Karpas-422 (cell line): ENCODE results near the gene PPP2R2D. TPM values are rescaled to one million over a fixed set of nuclear protein-coding genes. Genes with fewer than 3 reads are reported as not detected.

Source experiments
- DNase-seq: peaks from one replicate; pipeline ENCODE4 v3.0.0-alpha.2; 2015
- H2AFZ ChIP-seq: fragments of 200-600 bp; sonication (generic); 2 replicates; pipeline ENCODE4 v1.6.1; 2014; ENCODE audit warnings: antibody characterized with exemption, low read length, mixed read lengths
- H3K27ac ChIP-seq: fragments of 200-600 bp; sonication (generic); 2 replicates; pipeline ENCODE4 v1.5.1; 2014; ENCODE audit warnings: mild to moderate bottlenecking, low read length, moderate library complexity
- H3K27me3 ChIP-seq: fragments of 200-600 bp; sonication (generic); 2 replicates; pipeline ENCODE4 v1.6.1; 2014; ENCODE audit warnings: low read length, mixed read lengths
- H3K36me3 ChIP-seq: fragments of 200-600 bp; sonication (generic); 2 replicates; pipeline ENCODE4 v1.6.1; 2014; ENCODE audit warnings: low read length, mixed read lengths; ENCODE audit not compliant: insufficient read depth
- H3K4me1 ChIP-seq: fragments of 200-600 bp; sonication (generic); 2 replicates; pipeline ENCODE4 v1.6.1; 2014; ENCODE audit warnings: mild to moderate bottlenecking, low read length, mixed read lengths
- H3K4me2 ChIP-seq: fragments of 200-600 bp; sonication (generic); 2 replicates; pipeline ENCODE4 v1.6.1; 2014; ENCODE audit warnings: low read length, low read depth, mild to moderate bottlenecking; ENCODE audit not compliant: poor library complexity, severe bottlenecking
- H3K4me3 ChIP-seq: fragments of 200-600 bp; sonication (generic); 2 replicates; pipeline ENCODE4 v1.5.1; 2014; ENCODE audit warnings: mild to moderate bottlenecking, antibody characterized with exemption, low read length, mixed read lengths
- H3K79me2 ChIP-seq: fragments of 200-600 bp; sonication (generic); 2 replicates; pipeline ENCODE4 v1.6.1; 2014; ENCODE audit warnings: mild to moderate bottlenecking, low read length, mixed read lengths
- H3K9ac ChIP-seq: fragments of 200-600 bp; sonication (generic); 2 replicates; pipeline ENCODE4 v1.6.0; 2014; ENCODE audit warnings: low read length
- H3K9me2 ChIP-seq: fragments of 200-600 bp; sonication (generic), shearing (Covaris generic); replicated peaks from 2 replicates; pipeline ENCODE4 v1.6.0; 2014; ENCODE audit warnings: mild to moderate bottlenecking, low read length, moderate library complexity; ENCODE audit not compliant: insufficient read depth
- H3K9me3 ChIP-seq: fragments of 300-700, 200-600 bp; sonication (generic); 2 replicates; pipeline ENCODE4 v1.6.1; 2014; ENCODE audit warnings: low read length, mixed read lengths
- H4K20me1 ChIP-seq: fragments of 200-600 bp; sonication (generic); 2 replicates; pipeline ENCODE4 v1.6.1; 2014; ENCODE audit warnings: mild to moderate bottlenecking, antibody characterized with exemption, low read length, low read depth; ENCODE audit not compliant: insufficient read depth
- total RNA-seq: library from RNA; depleted of rRNA; stranded (reverse); fragments of >200 nt; shearing (Covaris generic); gene quantifications from 2 replicates; pipeline ENCODE4 v1.2.3, GENCODE V29; 2014; ENCODE audit warnings: low replicate concordance

The PPP2R2D gene
- total RNA-seq, 1 experiment from 2014 or later = 32.9 TPM

DNA sequence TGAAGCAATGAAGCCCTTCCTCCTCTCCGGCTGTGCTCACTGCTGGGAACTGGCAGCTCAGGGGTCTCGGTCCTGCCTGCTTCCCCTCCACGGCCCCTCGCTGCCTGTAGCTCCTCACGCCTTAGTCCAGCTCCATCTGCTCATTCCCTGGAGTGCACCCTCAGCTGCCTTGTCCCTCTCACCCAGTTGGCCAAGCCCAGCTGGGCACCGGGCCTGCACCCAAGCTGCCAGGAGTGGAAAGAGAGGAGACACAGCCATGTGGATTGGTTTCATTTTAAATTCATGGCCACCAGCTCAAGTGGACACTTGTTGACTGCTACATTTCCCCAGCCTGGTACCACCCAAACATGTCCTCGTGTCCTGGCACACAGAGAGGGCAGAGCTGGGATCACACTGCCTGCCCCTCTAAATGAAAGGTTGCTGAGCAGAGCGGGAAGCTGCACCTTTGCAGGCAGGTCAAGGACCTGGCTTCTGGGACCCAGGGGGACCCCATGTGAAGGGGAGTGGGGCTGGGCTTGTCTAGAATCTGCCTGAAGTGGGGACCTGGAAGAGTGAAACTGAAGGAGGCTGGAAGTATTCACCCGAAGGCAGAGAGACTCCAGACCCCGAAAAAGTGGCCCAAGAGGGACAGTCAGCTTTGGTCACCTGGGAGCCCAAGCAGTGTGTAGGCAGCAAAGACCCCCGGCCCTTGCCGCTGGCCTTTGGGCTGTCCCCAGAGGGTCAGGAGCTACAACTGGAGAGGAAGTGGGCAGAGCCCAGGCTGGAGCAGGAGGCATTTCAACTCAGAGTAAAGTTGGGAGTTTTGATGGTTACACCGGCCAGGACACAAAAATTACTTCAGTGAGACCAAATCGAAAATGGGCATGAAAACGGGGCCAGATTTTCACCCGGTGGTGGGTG, 95.9 kb downstream of the PPP2R2D start:
- Histone ChIP-seq H3K27me3 (no peaks in the 10 kb centered on the region), H3K9me3 (no peaks in the 10 kb centered on the region), H3K9ac (no peak overlapping the region), H3K4me3 (no peak overlapping the region), H3K27ac (no peak overlapping the region), H2AFZ (no peak overlapping the region), H3K79me2 (no peaks in the 10 kb centered on the region), H3K4me1 (peaks cover 17% of the 10 kb centered on the region), H3K36me3 (no peaks in the 10 kb centered on the region), H3K4me2 (peak overlapping the region; percentile 35), H4K20me1 (no peaks in the 10 kb centered on the region), H3K9me2 (no peaks in the 10 kb centered on the region)
- no peak for DNase-seq

DNA sequence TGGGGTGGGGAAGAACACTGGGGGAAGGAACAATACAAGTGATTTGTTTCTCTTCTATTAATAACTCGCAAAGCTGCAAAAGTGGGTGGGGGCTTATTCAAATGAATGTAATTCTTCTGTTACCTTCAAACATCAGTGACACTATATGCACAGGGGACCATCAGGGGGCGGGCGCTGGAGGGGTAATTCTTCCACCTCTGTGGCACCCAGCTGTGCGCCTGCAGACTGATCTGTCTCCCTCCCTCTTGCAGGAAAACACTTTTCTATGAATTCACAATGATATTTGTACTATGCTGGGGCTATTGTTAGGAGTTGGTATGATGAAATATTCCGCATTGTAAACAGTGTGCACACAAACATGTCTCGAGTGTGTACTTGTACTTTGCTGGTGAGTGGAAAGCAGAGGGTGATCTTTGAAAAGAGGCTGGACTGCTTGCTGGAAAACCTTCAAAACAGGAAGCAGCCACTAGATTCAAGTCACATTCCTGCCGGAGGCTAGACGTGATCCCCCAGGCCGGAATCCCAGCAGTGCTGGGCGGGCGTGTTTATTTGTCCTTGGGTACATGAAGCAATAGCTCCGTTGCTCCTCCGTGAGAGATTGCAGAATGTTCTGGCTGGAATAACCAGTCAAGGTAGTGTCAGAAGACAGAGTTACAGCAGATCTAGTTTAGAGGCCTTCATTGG, 96.7 kb downstream of the PPP2R2D start:
- Histone ChIP-seq H3K9ac (no peak overlapping the region), H3K27me3 (no peaks in the 10 kb centered on the region), H3K79me2 (no peaks in the 10 kb centered on the region), H2AFZ (no peak overlapping the region), H3K9me3 (no peaks in the 10 kb centered on the region), H4K20me1 (no peaks in the 10 kb centered on the region), H3K9me2 (no peaks in the 10 kb centered on the region), H3K4me2 (peak overlapping the region; percentile 35), H3K4me3 (no peak overlapping the region), H3K36me3 (no peaks in the 10 kb centered on the region), H3K27ac (no peak overlapping the region), H3K4me1 (peaks cover 19% of the 10 kb centered on the region)
- no peak for DNase-seq

DNA sequence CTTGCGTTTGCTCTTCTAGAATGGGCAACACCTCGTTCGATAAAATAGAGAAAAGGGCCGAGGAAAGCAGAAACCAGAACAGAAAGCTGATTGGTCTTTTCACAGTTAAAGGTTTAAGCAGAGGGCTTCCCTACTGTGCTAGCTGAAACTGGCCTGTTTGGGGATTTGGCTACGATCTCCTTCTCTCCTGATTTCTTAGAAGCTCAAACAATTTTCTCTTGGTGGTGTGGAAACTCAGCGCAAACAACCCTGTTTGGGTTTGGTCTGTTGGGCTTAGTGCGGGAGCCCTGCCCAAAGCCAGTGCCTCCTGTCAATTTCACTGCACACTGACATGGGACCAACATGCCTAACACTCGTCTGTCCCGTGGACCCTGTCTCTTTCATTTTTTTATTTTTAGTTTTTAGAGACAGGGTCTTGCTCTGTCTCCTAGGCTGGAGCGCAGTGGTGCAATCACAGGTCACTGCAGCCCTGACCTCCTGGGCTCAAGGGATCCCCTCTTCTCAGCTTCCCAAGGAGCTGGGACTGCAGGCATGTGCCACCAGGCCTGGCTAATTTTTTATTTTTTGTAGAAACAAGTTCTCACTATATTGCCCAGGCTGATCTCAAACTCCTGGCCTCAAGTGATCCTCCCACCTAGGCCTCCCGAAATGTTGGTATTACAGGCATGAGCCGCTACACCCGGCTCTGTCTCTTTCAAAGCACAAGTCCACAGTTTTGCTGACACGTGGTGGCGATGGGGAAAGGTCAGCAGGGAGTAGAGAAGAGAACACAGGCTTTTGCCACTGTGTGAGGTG, 97.4 kb downstream of the PPP2R2D start:
- H3K9me2 ChIP-seq = no peaks in the 10 kb centered on the region
- H3K4me1 ChIP-seq = peaks cover 19% of the 10 kb centered on the region
- no peaks in the 10 kb centered on the region for H3K9me3 ChIP-seq
- no peaks in the 10 kb centered on the region for H4K20me1 ChIP-seq
- no peak overlapping the region for H3K9ac ChIP-seq
- no peak for DNase-seq
- no peaks in the 10 kb centered on the region for H3K36me3 ChIP-seq
- H3K79me2 ChIP-seq = no peaks in the 10 kb centered on the region
- H3K27me3 ChIP-seq = no peaks in the 10 kb centered on the region
- H3K4me2 ChIP-seq = no peak overlapping the region
- H3K4me3 ChIP-seq = no peak overlapping the region
- no peak overlapping the region for H3K27ac ChIP-seq
- no peak overlapping the region for H2AFZ ChIP-seq

DNA sequence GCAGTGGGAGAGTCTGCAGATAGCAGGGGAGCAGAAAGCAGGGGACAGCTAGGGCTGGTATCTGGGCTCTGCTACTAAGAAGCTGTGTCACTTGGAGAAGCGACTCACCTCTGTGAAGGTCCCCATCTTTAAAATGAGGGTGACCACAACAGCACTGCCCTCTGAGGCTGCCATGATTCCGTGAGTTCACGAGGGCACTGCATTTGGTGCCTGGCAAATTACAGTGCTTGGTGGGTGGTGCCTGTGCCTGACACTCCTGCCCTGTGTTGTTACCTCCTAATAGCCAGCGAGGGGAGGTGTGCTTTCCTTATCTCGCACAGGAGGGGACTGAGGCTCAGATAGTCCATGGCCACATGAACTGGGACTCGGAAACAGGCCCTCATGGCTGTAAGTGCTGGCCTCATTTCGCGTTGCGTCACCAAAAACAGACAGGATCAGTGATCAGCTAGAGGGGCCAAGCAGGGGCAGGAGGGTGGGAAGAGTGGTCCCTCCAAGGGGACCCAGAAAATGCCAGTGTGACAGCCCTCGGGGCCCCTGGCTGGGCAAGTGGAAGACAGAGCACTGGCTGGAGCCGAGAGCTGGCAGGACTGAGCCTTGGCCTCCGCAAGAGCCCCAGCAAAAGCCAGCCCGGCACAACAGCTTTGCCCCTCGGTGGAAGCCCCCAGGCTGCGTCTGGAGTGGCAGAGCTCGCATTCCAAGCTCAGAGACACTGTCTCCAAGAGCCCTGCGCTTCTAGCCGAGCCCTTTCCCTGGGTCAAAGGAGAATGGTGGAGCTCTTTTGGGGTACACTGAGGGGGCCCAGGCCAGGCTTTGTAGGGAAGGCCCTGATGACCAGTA, 98.3 kb downstream of the PPP2R2D start:
- Histone ChIP-seq H3K9ac (no peak overlapping the region), H3K4me3 (no peak overlapping the region), H3K27me3 (no peaks in the 10 kb centered on the region), H3K4me1 (peaks cover 19% of the 10 kb centered on the region), H4K20me1 (no peaks in the 10 kb centered on the region), H3K27ac (no peak overlapping the region), H3K4me2 (no peak overlapping the region), H2AFZ (no peak overlapping the region), H3K9me2 (no peaks in the 10 kb centered on the region), H3K9me3 (no peaks in the 10 kb centered on the region), H3K79me2 (no peaks in the 10 kb centered on the region), H3K36me3 (no peaks in the 10 kb centered on the region)
- DNase-seq = no peak

DNA sequence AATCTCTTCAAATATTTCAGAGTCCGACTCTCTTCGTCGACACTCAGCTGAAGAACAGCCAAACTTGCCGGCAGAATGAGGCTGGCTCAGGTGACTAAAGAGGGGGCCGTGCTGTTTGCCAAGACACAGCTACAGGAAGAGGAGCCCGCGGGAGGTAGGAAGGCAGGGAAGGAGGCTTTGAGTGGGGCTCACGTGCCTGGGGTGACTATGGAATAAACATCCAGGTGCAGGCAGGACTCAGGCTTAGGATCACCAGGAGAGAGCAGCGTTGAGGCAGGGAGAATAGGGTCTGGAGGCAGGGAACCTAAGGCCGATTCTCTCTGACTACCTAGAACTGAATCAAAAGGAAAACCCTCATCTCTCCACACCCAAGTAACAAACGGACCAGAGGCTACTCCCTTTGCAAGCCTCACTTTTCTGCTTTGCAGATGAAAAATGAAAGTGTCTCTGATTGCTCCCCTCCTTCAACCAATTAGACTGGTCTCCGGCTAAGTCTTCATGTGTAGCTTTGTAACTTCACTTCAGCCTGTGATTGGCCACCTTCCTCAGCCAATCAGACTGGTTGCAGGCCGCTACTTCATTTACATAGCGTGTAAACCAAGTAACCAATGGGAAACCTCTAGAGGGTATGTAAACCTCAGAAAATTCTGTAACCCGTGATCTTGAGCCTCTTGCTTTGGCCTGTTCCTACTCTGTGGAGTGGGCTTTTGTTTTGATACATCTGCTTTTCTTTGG, 100.6 kb downstream of the PPP2R2D start:
- Histone ChIP-seq H3K79me2 (no peaks in the 10 kb centered on the region), H3K9me3 (no peaks in the 10 kb centered on the region), H3K9me2 (no peaks in the 10 kb centered on the region), H3K9ac (no peak overlapping the region), H3K4me2 (peak overlapping the region; percentile 26), H3K4me1 (peaks cover 19% of the 10 kb centered on the region), H3K36me3 (no peaks in the 10 kb centered on the region), H3K4me3 (no peak overlapping the region), H3K27ac (no peak overlapping the region), H3K27me3 (no peaks in the 10 kb centered on the region), H2AFZ (no peak overlapping the region; the same call in 1 of the 2 replicates), H4K20me1 (no peaks in the 10 kb centered on the region)
- peak; percentile 70 for DNase-seq

DNA sequence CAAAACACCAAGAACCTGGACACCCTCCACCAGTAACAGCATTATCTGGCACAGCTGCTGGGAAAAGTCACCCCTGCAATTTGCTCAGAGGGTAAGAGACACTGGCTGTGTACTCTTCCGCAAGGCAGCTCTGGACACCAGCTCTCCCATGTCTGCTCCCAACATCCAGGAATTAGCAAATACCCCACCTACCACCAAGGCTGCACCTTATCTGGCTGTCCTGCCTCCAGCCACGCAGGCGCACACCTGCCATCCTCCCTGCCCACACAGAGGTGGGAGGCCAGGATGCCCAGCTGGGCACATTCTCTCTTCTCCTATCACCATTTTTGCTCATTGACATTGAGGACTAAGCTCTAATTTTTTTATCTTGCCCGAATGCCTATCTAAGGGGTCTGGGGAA, 101.2 kb downstream of the PPP2R2D start:
- no peak for DNase-seq
- Histone ChIP-seq H2AFZ (no peak overlapping the region), H3K4me3 (no peak overlapping the region), H3K9me2 (no peaks in the 10 kb centered on the region), H4K20me1 (no peaks in the 10 kb centered on the region), H3K36me3 (no peaks in the 10 kb centered on the region), H3K27ac (no peak overlapping the region), H3K9ac (no peak overlapping the region), H3K4me1 (peaks cover 15% of the 10 kb centered on the region), H3K27me3 (no peaks in the 10 kb centered on the region), H3K79me2 (no peaks in the 10 kb centered on the region), H3K4me2 (no peak overlapping the region), H3K9me3 (no peaks in the 10 kb centered on the region)

DNA sequence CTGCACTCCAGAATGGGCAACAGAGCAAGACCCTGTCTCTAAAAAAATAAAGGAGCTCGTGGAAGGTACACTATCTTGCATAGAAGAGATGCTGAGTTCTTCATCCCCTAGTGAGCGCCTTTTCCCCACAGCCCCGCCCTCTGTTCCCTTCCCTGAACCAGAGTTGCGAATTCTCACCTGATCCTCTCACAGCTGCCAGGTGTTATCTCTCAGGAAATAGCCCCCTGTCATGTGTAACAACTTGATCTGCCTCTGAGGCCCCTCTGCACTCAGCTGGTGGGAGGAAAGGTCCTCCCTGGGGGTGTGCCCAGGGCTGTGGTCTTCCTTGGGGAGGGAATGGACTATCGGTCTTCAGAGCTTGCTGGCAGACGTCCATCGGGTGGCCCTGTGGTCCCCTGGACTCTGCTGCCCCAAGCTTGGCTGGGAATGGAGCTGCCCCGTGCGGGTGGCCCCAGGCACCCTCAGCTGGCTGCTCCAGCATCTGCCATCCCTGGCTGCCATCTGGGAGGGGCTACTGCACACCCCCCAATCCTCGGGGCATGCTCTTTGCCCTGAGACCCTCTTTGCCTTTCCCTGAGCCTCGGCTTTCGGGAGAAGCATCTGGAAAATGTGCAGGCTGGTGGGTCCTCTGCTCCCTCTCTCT, 102.6 kb downstream of the PPP2R2D start:
- Histone ChIP-seq H4K20me1 (no peaks in the 10 kb centered on the region), H3K36me3 (no peaks in the 10 kb centered on the region), H3K4me1 (peaks cover 8% of the 10 kb centered on the region), H2AFZ (no peak overlapping the region), H3K4me3 (no peak overlapping the region), H3K9ac (no peak overlapping the region), H3K4me2 (no peak overlapping the region), H3K9me3 (no peaks in the 10 kb centered on the region), H3K27me3 (no peaks in the 10 kb centered on the region), H3K27ac (no peak overlapping the region), H3K79me2 (no peaks in the 10 kb centered on the region), H3K9me2 (no peaks in the 10 kb centered on the region)
- DNase-seq = no peak
